Measurements from ENCODE around the gene COQ2. TPM values are rescaled to one million over a fixed set of nuclear protein-coding genes. Genes with fewer than 3 reads are reported as not detected.
A peak's percentile ranks its signal among the peaks of the same experiment; 100 is the strongest.

COQ2 gene
- total and polyA plus RNA-seq, 8 donors, result 13.0 to 17.9 (median 16.0) TPM

- H3K36me3 ChIP-seq, result no peaks in the 10 kb centered on the region
- peaks cover 6 to 24% of the 10 kb centered on the region in 2 donors for H3K4me1 ChIP-seq
- H3K27ac ChIP-seq, result peak overlapping the region in 1 of 2 donors; percentile 75
- intact Hi-C loops (cut with DNase I), result no loop called here
- no peak for DNase-seq
- no peaks in the 10 kb centered on the region for H3K27me3 ChIP-seq
- peak; percentile 50 for ATAC-seq
- TF ChIP-seq CTCF (IDR thresholded peaks at IDR 0.05), result no peak
- no peaks in the 10 kb centered on the region for H3K9me3 ChIP-seq
- H3K4me3 ChIP-seq, result no peak overlapping the region
These were observed 53.0 kb downstream of the COQ2 start for GRCh38 chr4:83231620-83232076.

GRCh38 chr4:83230928-83231327 is 53.7 kb downstream of the COQ2 start:
- H3K27me3 ChIP-seq, result no peaks in the 10 kb centered on the region
- H3K27ac ChIP-seq, result peak overlapping the region in 1 of 2 donors; percentile 75
- no peaks in the 10 kb centered on the region for H3K36me3 ChIP-seq
- no peak for TF ChIP-seq CTCF (IDR thresholded peaks at IDR 0.05)
- ATAC-seq (peak; percentile 31), DNase-seq (no peak)
- no peak overlapping the region for H3K4me3 ChIP-seq
- intact Hi-C loops (cut with DNase I), result no loop called here
- no peaks in the 10 kb centered on the region for H3K9me3 ChIP-seq
- H3K4me1 ChIP-seq, result peaks cover 6 to 24% of the 10 kb centered on the region in 2 donors

GRCh38 chr4:83229791-83230190 is 54.8 kb downstream of the COQ2 start:
- no peaks in the 10 kb centered on the region for H3K9me3 ChIP-seq
- no peaks in the 10 kb centered on the region for H3K36me3 ChIP-seq
- H3K27ac ChIP-seq, result no peak overlapping the region
- no peak for TF ChIP-seq CTCF (IDR thresholded peaks at IDR 0.05)
- peaks cover 6 to 24% of the 10 kb centered on the region in 2 donors for H3K4me1 ChIP-seq
- intact Hi-C loops (cut with DNase I), result no loop called here
- no peak overlapping the region for H3K4me3 ChIP-seq
- H3K27me3 ChIP-seq, result no peaks in the 10 kb centered on the region
- DNase-seq (no peak), ATAC-seq (no peak)

- Histone ChIP-seq H3K4me1 (peaks cover 6 to 24% of the 10 kb centered on the region in 2 donors), H3K4me3 (no peak overlapping the region), H3K36me3 (no peaks in the 10 kb centered on the region), H3K27ac (no peak overlapping the region), H3K27me3 (no peaks in the 10 kb centered on the region), H3K9me3 (no peaks in the 10 kb centered on the region)
- DNase-seq, result no peak
- intact Hi-C loops (cut with DNase I), result no loop called here
- no peak for TF ChIP-seq CTCF (IDR thresholded peaks at IDR 0.05)
- ATAC-seq, result no peak
These were observed 56.4 kb downstream of the COQ2 start for GRCh38 chr4:83228231-83228630.

- TF ChIP-seq CTCF (IDR thresholded peaks at IDR 0.05), result no peak
- H3K27ac ChIP-seq, result no peak overlapping the region
- no peaks in the 10 kb centered on the region for H3K9me3 ChIP-seq
- H3K4me1 ChIP-seq, result peaks cover 0 to 6% of the 10 kb centered on the region in 2 donors
- no peaks in the 10 kb centered on the region for H3K36me3 ChIP-seq
- intact Hi-C loops (cut with DNase I), result no loop called here
- no peaks in the 10 kb centered on the region for H3K27me3 ChIP-seq
- DNase-seq, result no peak
- no peak overlapping the region for H3K4me3 ChIP-seq
- no peak for ATAC-seq
These were observed 59.9 kb downstream of the COQ2 start for GRCh38 chr4:83224502-83225197.
